ENCODE results near the gene LRP8.

The LRP8 gene

GRCh38 chr1:53316424-53316765 lies 11.5 kb downstream of the LRP8 start:
- peaks cover 18 to 72% of the 10 kb centered on the region in 2 donors for H3K36me3 ChIP-seq (replicated peaks in 1 of 2; ENCODE audit: control insufficient read depth in 2 of 2, insufficient read depth in 2 of 2, low read length in 2 of 2)
- DNase-seq (ENCODE audit: low spot score) = no peak
- H2AFZ ChIP-seq (ENCODE audit: low read length) = no peak overlapping the region
- no peak overlapping the region for H3K23ac ChIP-seq (ENCODE audit: low read depth, low read length, poor library complexity)
- no peak overlapping the region for H3K27ac ChIP-seq (replicated peaks; ENCODE audit: low read length)
- H2AK5ac ChIP-seq (ENCODE audit: low read depth, low read length) = peak overlapping the region; percentile 23
- H3K79me1 ChIP-seq (ENCODE audit: low read depth, low read length) = peaks cover 19% of the 10 kb centered on the region
- no peak overlapping the region for H2BK120ac ChIP-seq (ENCODE audit: low read depth, low read length)
- no CpG with 5 or more reads among the region's 1 CpG for WGBS, 2 donors (ENCODE audit: extremely low coverage in 2 of 2, insufficient read length in 2 of 2, insufficient replicate concordance in 1 of 2)
- H3K18ac ChIP-seq (ENCODE audit: low read length) = no peak overlapping the region
- H3K9ac ChIP-seq (ENCODE audit: low read depth, low read length, poor library complexity) = no peak overlapping the region
- H4K91ac ChIP-seq (ENCODE audit: low read depth, low read length, poor library complexity) = no peak overlapping the region
- H4K8ac ChIP-seq (ENCODE audit: low read depth, low read length) = no peak overlapping the region
- H3K4me1 ChIP-seq (ENCODE audit: control insufficient read depth in 2 of 2, insufficient read depth in 1 of 2, low read depth in 1 of 2, low read length in 2 of 2) = peaks cover 0 to 19% of the 10 kb centered on the region in 2 donors
- H3K4me2 ChIP-seq (ENCODE audit: insufficient read depth, low read length, poor library complexity, severe bottlenecking) = no peak overlapping the region
- no peak overlapping the region for H2BK12ac ChIP-seq (ENCODE audit: low read length)
- no peak overlapping the region for H2BK15ac ChIP-seq (ENCODE audit: low read length)
- no peaks in the 10 kb centered on the region for H3K9me3 ChIP-seq (replicated peaks in 1 of 2; ENCODE audit: control insufficient read depth in 2 of 2, insufficient read depth in 1 of 2, low read depth in 1 of 2, low read length in 2 of 2)
- H3K27me3 ChIP-seq (ENCODE audit: control insufficient read depth in 3 of 3, insufficient read depth in 3 of 3, low read depth in 1 of 3, low read length in 3 of 3) = no peaks in the 10 kb centered on the region
- no peak overlapping the region for H3K14ac ChIP-seq (ENCODE audit: low read length)
- H2BK5ac ChIP-seq (ENCODE audit: low read length) = no peak overlapping the region
- H3K4ac ChIP-seq (ENCODE audit: low read length) = no peak overlapping the region
- H3K4me3 ChIP-seq (ENCODE audit: low read length in 2 of 2) = no peak overlapping the region

DNA sequence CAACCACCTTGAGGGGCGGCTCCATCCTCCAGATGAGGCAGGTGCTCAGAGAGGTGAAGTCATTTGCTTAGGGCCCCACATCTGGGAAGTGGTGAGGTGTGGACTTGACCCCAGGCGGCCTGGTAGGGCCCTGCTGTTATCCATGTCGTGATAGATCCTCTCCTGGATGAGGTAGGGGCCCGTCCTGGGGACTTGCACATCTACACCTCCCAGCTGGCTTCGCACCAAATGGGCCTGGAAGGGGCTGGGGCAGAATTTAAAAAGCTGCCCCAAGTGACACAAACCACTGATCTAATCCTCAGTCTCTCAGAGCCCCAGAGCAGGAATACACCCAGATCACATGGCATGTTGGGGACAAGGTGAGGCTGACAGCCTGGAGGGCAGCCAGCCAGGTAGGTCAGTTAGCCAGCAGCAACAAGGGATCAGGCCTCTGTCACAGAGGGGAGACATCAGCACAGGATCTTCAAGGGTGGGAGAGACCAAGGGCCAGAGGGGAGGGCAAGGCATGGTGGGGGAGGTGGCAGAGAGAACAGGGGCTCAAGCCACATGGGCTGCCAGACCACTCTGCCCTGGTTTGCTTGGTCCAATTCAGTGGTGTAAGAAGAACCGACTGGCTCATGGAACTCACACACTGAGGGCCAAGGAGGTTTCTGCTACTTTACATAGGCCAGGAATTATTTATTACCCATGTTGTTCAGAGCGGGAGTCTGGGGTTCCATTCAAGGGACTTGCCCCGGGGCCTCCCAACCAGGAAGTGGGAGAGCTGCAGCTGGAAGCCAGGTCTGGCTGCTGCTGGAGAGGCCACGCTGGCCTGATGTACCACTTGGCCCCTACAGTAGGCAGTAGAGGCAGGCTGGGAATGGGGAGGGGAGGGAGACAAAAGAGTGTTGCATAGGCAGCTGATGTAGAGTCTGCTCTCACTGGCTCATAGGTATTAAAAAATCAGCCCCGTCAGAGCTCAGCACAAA lies 12.1 kb downstream of the LRP8 start:
- H3K27me3 ChIP-seq (ENCODE audit: control insufficient read depth in 3 of 3, insufficient read depth in 3 of 3, low read depth in 1 of 3, low read length in 3 of 3) = no peaks in the 10 kb centered on the region
- peak overlapping the region; percentile 76 for H3K9ac ChIP-seq (ENCODE audit: low read depth, low read length, poor library complexity)
- no peak overlapping the region for H2BK12ac ChIP-seq (ENCODE audit: low read length)
- no peak overlapping the region for H3K23ac ChIP-seq (ENCODE audit: low read depth, low read length, poor library complexity)
- no peak for DNase-seq (ENCODE audit: low spot score)
- H2BK15ac ChIP-seq (ENCODE audit: low read length) = no peak overlapping the region
- H2AK5ac ChIP-seq (ENCODE audit: low read depth, low read length) = peak overlapping the region; percentile 23
- H3K79me1 ChIP-seq (ENCODE audit: low read depth, low read length) = peaks cover 19% of the 10 kb centered on the region
- H3K36me3 ChIP-seq (replicated peaks in 1 of 2; ENCODE audit: control insufficient read depth in 2 of 2, insufficient read depth in 2 of 2, low read length in 2 of 2) = peaks cover 14 to 66% of the 10 kb centered on the region in 2 donors
- H4K8ac ChIP-seq (ENCODE audit: low read depth, low read length) = no peak overlapping the region
- H3K27ac ChIP-seq (replicated peaks; ENCODE audit: low read length) = no peak overlapping the region
- H3K4me2 ChIP-seq (ENCODE audit: insufficient read depth, low read length, poor library complexity, severe bottlenecking) = no peak overlapping the region
- no peak overlapping the region for H2BK5ac ChIP-seq (ENCODE audit: low read length)
- H3K18ac ChIP-seq (ENCODE audit: low read length) = peak overlapping the region; percentile 72
- WGBS, 2 donors (ENCODE audit: extremely low coverage in 2 of 2, insufficient read length in 2 of 2, insufficient replicate concordance in 1 of 2) = no CpG with 5 or more reads among the region's 10 CpGs
- no peak overlapping the region for H2AFZ ChIP-seq (ENCODE audit: low read length)
- no peak overlapping the region for H4K91ac ChIP-seq (ENCODE audit: low read depth, low read length, poor library complexity)
- no peak overlapping the region for H3K4me3 ChIP-seq (ENCODE audit: low read length in 2 of 2)
- H3K4me1 ChIP-seq (ENCODE audit: control insufficient read depth in 2 of 2, insufficient read depth in 1 of 2, low read depth in 1 of 2, low read length in 2 of 2) = peaks cover 0 to 23% of the 10 kb centered on the region in 2 donors
- no peak overlapping the region for H3K4ac ChIP-seq (ENCODE audit: low read length)
- no peaks in the 10 kb centered on the region for H3K9me3 ChIP-seq (replicated peaks in 1 of 2; ENCODE audit: control insufficient read depth in 2 of 2, insufficient read depth in 1 of 2, low read depth in 1 of 2, low read length in 2 of 2)
- no peak overlapping the region for H3K14ac ChIP-seq (ENCODE audit: low read length)
- H2BK120ac ChIP-seq (ENCODE audit: low read depth, low read length) = no peak overlapping the region

- H3K14ac ChIP-seq (ENCODE audit: low read length) = no peak overlapping the region
- no peak overlapping the region for H2BK12ac ChIP-seq (ENCODE audit: low read length)
- no peak overlapping the region for H2BK15ac ChIP-seq (ENCODE audit: low read length)
- H4K91ac ChIP-seq (ENCODE audit: low read depth, low read length, poor library complexity) = no peak overlapping the region
- no peak overlapping the region for H2AK5ac ChIP-seq (ENCODE audit: low read depth, low read length)
- no peak for DNase-seq (ENCODE audit: low spot score)
- H3K79me1 ChIP-seq (ENCODE audit: low read depth, low read length) = peaks cover 19% of the 10 kb centered on the region
- H3K36me3 ChIP-seq (replicated peaks in 1 of 2; ENCODE audit: control insufficient read depth in 2 of 2, insufficient read depth in 2 of 2, low read length in 2 of 2) = peaks cover 12 to 64% of the 10 kb centered on the region in 2 donors
- H3K4ac ChIP-seq (ENCODE audit: low read length) = no peak overlapping the region
- no peaks in the 10 kb centered on the region for H3K27me3 ChIP-seq (ENCODE audit: control insufficient read depth in 3 of 3, insufficient read depth in 3 of 3, low read depth in 1 of 3, low read length in 3 of 3)
- H3K18ac ChIP-seq (ENCODE audit: low read length) = no peak overlapping the region
- WGBS, 2 donors (ENCODE audit: extremely low coverage in 2 of 2, insufficient read length in 2 of 2, insufficient replicate concordance in 1 of 2) = no CpG with 5 or more reads among the region's 3 CpGs
- H3K4me2 ChIP-seq (ENCODE audit: insufficient read depth, low read length, poor library complexity, severe bottlenecking) = no peak overlapping the region
- H3K4me3 ChIP-seq (ENCODE audit: low read length in 2 of 2) = no peak overlapping the region
- H2BK120ac ChIP-seq (ENCODE audit: low read depth, low read length) = no peak overlapping the region
- no peak overlapping the region for H2AFZ ChIP-seq (ENCODE audit: low read length)
- H2BK5ac ChIP-seq (ENCODE audit: low read length) = no peak overlapping the region
- no peak overlapping the region for H4K8ac ChIP-seq (ENCODE audit: low read depth, low read length)
- H3K9me3 ChIP-seq (replicated peaks in 1 of 2; ENCODE audit: control insufficient read depth in 2 of 2, insufficient read depth in 1 of 2, low read depth in 1 of 2, low read length in 2 of 2) = no peaks in the 10 kb centered on the region
- H3K27ac ChIP-seq (replicated peaks; ENCODE audit: low read length) = no peak overlapping the region
- no peak overlapping the region for H3K9ac ChIP-seq (ENCODE audit: low read depth, low read length, poor library complexity)
- H3K23ac ChIP-seq (ENCODE audit: low read depth, low read length, poor library complexity) = no peak overlapping the region
- peaks cover 0 to 23% of the 10 kb centered on the region in 2 donors for H3K4me1 ChIP-seq (ENCODE audit: control insufficient read depth in 2 of 2, insufficient read depth in 1 of 2, low read depth in 1 of 2, low read length in 2 of 2)
These were observed 12.8 kb downstream of the LRP8 start for GRCh38 chr1:53315046-53315445.

GRCh38 chr1:53314606-53315005 lies 13.3 kb downstream of the LRP8 start:
- Histone ChIP-seq H3K9me3 (replicated peaks in 1 of 2; ENCODE audit: control insufficient read depth in 2 of 2, insufficient read depth in 1 of 2, low read depth in 1 of 2, low read length in 2 of 2) (no peaks in the 10 kb centered on the region), H2BK12ac (ENCODE audit: low read length) (no peak overlapping the region), H3K27ac (replicated peaks; ENCODE audit: low read length) (no peak overlapping the region), H3K4me2 (ENCODE audit: insufficient read depth, low read length, poor library complexity, severe bottlenecking) (no peak overlapping the region), H3K4me1 (ENCODE audit: control insufficient read depth in 2 of 2, insufficient read depth in 1 of 2, low read depth in 1 of 2, low read length in 2 of 2) (peaks cover 0 to 23% of the 10 kb centered on the region in 2 donors), H3K79me1 (ENCODE audit: low read depth, low read length) (peaks cover 19% of the 10 kb centered on the region), H3K27me3 (ENCODE audit: control insufficient read depth in 3 of 3, insufficient read depth in 3 of 3, low read depth in 1 of 3, low read length in 3 of 3) (no peaks in the 10 kb centered on the region), H3K14ac (ENCODE audit: low read length) (no peak overlapping the region), H4K91ac (ENCODE audit: low read depth, low read length, poor library complexity) (no peak overlapping the region), H3K18ac (ENCODE audit: low read length) (no peak overlapping the region), H2AFZ (ENCODE audit: low read length) (no peak overlapping the region), H2BK5ac (ENCODE audit: low read length) (no peak overlapping the region), H3K36me3 (replicated peaks in 1 of 2; ENCODE audit: control insufficient read depth in 2 of 2, insufficient read depth in 2 of 2, low read length in 2 of 2) (peaks cover 12 to 59% of the 10 kb centered on the region in 2 donors), H2AK5ac (ENCODE audit: low read depth, low read length) (no peak overlapping the region), H3K4ac (ENCODE audit: low read length) (no peak overlapping the region), H2BK120ac (ENCODE audit: low read depth, low read length) (no peak overlapping the region), H3K4me3 (ENCODE audit: low read length in 2 of 2) (no peak overlapping the region), H3K23ac (ENCODE audit: low read depth, low read length, poor library complexity) (no peak overlapping the region), H4K8ac (ENCODE audit: low read depth, low read length) (no peak overlapping the region), H3K9ac (ENCODE audit: low read depth, low read length, poor library complexity) (no peak overlapping the region), H2BK15ac (ENCODE audit: low read length) (no peak overlapping the region)
- WGBS, 2 donors (ENCODE audit: extremely low coverage in 2 of 2, insufficient read length in 2 of 2, insufficient replicate concordance in 1 of 2) = no CpG with 5 or more reads among the region's 7 CpGs
- no peak for DNase-seq (ENCODE audit: low spot score)

Data from neuronal stem cell (in vitro differentiated cells).